Activated T-helper 1 cell treated with Interleukin-2 at 50 U/mL for 16 hours (primary cell): ENCODE results near the gene TBX1.

Source experiments
- DNase-seq: peaks from one replicate; pipeline ENCODE4 v3.0.0-alpha.2; 2020; ENCODE audit warnings: low read depth

TBX1 gene

DNA sequence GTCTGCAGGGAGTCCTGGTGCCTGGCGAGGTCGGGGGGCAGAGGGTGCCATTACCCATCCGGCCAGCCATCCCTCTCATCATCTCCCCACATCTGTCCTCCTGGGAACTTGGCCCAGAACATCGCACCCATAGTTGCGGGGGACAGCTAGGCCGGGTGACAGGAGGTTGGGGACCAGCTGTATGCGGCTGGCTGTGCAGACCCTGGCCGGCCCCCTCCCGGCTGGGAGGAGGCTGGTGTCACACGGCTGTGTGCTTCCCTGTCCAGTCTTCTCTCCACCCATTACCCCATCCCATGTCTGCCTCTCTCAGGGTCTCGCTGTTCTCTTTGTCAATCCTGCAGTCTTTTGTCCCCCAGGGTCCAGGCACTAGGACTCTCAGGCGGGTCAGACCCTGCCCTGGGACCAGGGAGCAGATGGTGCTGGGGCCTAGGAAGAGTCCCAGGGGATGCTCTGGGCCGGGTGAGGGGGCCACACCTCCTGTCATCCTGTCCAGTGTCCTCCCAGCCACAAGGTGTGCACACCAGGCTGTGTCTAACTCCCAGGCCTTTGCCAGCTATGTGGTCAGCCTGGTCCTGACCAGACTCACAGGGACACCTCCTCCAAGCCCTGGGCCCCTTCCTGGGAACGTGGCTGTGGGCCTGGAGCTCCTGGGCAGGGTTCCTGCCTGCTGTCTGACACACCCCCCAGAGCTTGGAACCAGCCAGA is 6.4 kb upstream of the TBX1 start:
- no peak for DNase-seq

DNA sequence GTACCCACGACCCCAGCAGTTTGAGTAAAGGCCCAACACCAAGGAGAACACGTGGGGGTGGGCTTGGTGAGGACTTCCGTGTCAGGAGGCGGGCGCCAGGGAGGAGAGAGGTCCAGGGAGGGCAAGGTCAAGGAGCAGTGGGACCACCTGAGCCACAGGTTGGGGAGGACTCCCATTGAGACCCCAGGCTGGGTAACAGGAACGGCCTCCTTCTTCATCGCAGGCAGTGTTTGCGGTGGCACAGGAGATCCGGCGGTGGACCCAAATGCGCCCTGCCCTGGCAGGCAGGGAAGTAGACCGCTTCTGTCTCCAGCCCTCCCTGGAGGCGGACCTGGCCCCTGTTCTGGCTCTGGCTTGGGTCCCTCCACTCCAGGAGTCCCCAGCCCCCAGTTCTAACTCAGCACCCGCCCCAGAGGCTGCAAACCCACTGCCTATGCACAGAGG is 5.9 kb upstream of the TBX1 start:
- no peak for DNase-seq

- DNase-seq = no peak
Observed at GRCh38 chr22:19755145-19755710, 5.3 kb upstream of the TBX1 start.

DNA sequence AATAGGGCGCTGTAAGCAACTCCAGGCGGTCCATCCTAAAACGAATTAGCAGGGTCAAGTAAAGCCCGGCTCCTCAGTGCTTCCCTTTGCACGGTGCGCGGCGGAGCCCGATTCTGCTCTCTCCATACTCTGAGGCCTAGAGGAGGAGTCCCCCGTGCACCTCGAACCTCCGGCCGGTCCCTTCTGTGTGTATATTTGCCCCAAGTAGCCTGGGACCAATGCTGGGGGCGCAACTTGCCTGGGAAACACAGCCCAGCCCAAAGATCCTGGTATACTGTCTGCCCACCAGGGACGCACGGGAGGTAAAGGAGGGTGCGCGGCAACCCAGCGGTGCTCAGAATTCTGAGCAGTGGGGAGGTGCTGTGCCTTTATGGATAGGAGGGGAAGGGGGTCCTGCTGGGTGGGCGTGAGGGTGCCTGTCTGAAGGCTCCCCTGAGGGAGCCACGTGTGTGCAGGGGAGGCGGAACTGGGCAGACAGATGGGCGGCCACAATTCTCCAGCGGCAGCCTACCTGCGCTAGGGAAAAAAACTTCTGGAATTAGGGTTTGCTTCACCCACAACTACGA is 4.8 kb upstream of the TBX1 start:
- no peak for DNase-seq

- peak; percentile 60 for DNase-seq
Observed at GRCh38 chr22:19756288-19757128, 4.1 kb upstream of the TBX1 start.

- no peak for DNase-seq
Observed at GRCh38 chr22:19757140-19757984, 3.2 kb upstream of the TBX1 start.

DNA sequence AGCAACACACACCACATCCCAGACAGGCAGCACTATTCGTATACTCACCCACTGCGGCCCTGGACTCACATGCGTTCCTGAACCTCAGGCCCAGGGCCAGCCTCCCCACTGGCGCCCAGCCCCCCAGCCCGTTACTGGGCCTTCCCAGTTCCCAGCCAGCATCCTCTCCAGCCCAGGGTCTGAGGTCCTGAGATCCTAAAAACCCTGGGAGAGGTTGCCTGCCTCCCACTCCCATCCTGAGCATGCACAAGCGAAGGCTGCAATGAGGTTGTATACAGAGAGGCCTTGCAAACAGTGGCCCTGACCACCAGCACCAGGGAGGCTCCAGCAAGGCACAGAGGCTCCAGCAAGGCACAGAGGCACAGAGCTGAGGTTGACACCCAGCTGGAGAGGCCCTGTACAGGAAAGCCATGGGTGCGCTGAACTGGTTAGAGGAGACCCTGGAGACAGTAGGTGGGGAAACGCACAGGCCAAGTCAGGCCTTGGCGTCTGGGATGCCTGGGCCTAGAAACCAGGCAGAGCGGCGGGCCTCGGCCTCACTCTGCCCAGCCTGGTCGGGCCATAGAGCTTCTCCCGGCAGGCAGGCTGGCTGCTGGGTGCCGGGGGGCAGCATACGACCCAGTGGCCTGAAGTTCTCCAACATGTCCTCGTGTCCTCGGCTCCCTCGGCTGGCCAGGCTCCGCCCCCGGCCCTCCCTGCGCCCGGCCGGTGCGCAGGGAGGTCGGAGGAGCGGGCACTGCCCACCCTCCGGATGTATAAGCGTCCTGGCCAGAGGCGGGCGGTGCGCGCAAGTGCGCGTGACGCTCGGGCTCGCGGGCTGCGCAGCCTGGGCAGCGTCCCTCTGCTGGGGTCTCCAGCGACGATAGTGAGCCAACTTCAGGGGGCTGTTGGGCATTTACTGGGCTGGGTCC is 2.3 kb upstream of the TBX1 start:
- DNase-seq = no peak

DNA sequence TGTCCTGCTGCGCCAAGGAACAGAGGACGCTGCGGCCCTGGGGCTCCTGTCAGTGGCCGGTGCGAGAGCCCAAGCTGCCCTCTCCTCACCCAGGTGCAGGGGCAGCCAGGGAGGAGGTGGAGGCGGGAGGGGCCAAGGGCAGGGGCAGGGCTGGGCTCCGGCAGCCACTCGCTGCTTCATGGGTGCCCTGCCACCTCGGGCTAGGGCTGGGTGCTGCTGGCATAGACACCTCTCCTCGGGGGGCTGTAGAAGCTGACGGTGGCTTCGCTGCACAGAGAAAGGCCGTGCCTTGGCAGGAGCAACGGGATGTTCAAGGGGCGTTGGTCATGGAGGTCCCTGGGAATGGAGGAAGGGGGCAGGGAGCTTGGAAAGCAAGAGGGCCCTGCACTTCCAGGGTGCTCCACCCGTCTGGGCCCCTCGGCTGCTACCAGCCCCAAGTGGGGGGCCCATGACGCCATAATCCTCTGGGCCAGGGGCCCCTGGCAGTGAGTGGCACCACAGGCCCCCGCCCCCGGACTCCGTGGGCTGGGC is 1.6 kb upstream of the TBX1 start:
- no peak for DNase-seq

DNA sequence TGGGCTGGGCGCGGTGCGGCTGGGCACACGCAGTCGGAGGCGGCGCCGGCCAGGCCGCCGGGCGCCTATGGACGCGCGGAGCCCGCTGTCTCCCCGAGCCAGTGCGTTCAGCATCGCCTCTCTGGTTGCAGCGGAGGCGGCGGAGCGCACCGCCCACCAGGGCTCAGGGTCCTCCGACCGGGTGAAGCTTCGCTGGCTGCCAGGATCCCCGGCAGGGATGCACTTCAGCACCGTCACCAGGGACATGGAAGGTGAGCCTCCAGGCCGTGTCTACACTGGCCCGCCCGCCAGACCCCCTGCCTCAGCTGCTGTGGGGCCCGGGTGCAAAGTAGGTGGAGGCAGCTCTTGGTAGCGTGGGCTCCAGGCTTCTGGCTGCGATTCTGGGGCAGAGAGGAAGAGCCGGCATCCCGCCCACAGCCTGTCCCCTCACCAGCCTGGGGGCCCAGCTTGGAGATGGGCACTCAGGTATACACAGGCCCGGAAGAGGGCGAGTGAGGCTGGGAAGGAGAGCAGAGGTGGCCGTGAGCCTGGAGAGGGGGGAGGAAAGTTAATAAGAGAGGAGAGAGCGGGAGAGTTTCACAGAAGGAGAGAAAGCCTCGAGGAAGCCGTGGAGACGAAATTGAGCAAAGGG is 1.0 kb upstream of the TBX1 start:
- DNase-seq = no peak

DNA sequence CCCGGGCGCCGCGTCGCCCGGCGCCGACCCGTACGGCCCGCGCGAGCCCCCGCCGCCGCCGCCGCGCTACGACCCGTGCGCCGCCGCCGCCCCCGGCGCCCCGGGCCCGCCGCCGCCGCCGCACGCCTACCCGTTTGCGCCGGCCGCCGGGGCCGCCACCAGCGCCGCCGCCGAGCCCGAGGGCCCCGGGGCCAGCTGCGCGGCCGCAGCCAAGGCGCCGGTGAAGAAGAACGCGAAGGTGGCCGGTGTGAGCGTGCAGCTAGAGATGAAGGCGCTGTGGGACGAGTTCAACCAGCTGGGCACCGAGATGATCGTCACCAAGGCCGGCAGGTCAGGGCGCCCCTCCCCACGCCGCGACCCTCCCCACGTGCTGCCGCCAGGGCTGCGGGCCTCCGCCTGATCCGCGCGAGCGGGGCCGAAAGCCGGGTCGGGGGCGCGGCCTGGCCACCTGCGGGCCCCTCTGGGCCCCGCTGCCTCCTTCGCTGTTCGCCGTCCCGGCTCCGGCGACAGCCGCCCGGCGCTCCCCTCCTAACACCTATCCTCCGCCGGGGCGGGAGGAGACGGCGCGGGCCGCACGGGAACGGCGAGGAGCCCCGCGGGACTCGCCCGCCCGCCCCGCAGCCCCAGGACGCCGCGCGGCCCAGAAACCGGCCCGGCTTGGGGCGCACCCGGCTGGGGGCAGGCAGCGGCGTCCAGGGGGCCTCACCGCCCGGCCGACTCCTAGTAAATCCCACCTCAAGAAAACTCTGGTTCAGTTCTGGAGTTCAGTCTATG is 560 bp downstream of the TBX1 start:
- no peak for DNase-seq

- no peak for DNase-seq
Observed at GRCh38 chr22:19761725-19762567, 1.4 kb downstream of the TBX1 start.

DNA sequence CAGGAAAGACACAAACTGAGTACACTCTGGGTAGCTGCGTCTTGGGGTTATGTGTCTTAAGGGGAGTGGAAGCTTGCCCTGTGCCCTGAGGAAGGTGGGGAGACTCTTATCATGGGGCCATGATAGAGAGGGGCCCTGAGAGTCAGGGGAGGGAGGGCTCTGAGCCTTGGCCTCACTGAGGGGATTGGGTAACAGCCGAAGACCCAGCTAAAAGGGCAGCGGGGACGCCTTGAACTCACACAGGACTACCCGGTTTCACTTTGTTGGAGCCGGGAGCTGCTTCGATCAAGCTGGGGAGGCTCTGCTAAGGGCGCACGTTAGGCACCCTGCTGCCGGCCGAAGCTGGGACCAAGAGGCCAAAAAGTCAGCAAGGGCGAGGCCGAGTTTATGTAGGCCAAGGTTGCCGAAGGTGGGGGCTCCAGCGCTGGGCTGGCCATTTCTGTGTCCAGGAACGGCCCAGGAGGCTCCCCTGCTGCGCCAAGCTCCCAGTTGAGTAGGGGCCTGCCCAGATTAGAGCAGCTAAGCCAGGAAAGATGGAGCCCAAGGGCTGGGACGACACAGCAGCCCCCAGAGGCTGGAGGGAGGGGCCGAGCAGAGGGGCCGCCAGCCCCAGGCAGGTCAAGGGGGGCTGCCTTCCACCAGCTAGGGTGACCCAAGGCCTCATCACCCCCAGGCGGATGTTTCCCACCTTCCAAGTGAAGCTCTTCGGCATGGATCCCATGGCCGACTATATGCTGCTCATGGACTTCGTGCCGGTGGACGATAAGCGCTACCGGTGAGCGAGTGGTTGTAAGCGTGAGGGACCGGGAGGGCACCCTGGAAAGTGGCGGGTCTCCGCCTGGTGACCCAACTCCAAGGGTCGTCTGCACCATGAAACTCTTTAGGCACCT is 2.2 kb downstream of the TBX1 start:
- DNase-seq = no peak

GRCh38 chr22:19763458-19764298 is 3.1 kb downstream of the TBX1 start:
- DNase-seq = no peak

DNA sequence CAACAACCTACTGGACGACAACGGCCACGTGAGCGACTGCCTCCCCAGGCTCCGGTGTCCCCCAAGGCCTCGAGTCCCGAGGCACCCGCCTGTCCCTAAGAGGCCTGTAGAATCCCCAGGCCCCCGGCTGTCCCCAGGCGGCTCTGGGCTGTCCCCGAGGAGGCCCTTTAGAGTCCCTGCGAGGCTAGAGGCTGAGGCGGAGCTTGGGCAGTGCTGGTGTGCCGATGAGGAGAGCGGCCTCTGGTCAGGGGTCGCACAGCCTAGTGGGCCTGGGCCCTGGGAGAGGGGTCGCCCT is 3.7 kb downstream of the TBX1 start:
- no peak for DNase-seq

DNA sequence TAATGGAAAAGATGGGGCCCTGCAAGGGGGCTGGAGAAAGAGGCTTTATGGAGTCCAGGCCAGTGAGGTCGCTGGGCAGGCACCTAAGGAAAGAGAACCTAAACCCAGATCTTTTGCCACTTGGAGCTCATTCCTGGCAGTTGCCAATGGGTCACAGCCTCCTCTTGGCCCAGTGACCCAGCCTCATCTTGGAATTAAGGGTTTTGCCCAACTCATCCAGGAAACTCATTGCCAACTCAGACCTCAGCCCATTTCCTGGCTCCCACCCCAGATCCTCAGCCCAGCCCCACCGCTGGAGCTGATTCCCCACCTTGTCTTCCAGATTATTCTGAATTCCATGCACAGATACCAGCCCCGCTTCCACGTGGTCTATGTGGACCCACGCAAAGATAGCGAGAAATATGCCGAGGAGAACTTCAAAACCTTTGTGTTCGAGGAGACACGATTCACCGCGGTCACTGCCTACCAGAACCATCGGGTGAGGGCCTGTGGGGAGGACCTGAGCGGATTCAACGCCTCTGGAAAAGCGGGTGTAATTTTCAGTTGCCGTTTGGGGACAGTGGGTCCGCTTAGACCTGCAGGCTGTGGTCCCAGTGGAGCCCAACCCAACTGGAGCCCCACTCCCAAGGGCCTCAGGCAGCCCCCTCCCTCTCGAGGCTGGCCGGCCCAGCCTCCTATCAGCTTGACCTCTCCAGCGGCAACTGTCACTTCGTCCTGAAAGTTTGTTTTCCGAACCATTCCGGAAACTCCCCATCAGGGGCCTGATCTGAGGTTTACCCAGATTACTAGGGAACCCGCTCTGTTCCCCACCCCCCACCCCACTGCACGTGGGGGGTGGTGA is 4.3 kb downstream of the TBX1 start:
- DNase-seq = no peak
